Ovary (tissue), 10 donors: ENCODE measurements around the gene PPDPF. TPM values are rescaled to one million over a fixed set of nuclear protein-coding genes. Genes with fewer than 3 reads are reported as not detected.

Experiments used
- DNase-seq, 5 donors: peaks; one replicate each; pipeline ENCODE4 v3.0.0-alpha.2; 2019 to 2020
- H3K27ac ChIP-seq, 2 donors: fragments of 200-600 bp; one replicate each; pipeline versions ENCODE4 v1.5.1 to v1.8.0; 2019 to 2022
- H3K27me3 ChIP-seq: fragments of 200-600 bp; one replicate; pipeline ENCODE4 v1.8.0; 2022
- H3K36me3 ChIP-seq: fragments of 200-600 bp; sonication (generic); one replicate; pipeline ENCODE4 v1.5.1; 2019
- H3K4me1 ChIP-seq: one replicate; pipeline ENCODE4 v1.8.1; 2013; ENCODE audit warnings: mild to moderate bottlenecking, moderate library complexity; ENCODE audit not compliant: insufficient read depth
- H3K4me3 ChIP-seq: fragments of 200-600 bp; sonication (generic); one replicate; pipeline ENCODE4 v1.5.1; 2017
- H3K9me3 ChIP-seq, 2 donors: fragments of 200-600 bp in 1 of 2; sonication (generic) in 1 of 2; one replicate each; pipeline versions ENCODE4 v1.5.1 to v1.8.1; 2013 to 2019; ENCODE audit warnings: mild to moderate bottlenecking in 1 of 2, moderate library complexity in 1 of 2
- EP300 ChIP-seq: sonication (generic); formaldehyde crosslinking; IDR thresholded peaks from one replicate; pipeline ENCODE4 v1.6.1; 2017; ENCODE audit warnings: antibody characterized with exemption
- POLR2A ChIP-seq: fragments of 450-650 bp; IDR thresholded peaks from one replicate; pipeline ENCODE4 v1.6.1; 2017; ENCODE audit warnings: antibody characterized with exemption, mild to moderate bottlenecking, moderate library complexity
- WGBS, 3 donors: extraction: QIAGEN DNeasy Blood & Tissue Kit in 1 of 3; methylation state at CpG; one replicate each; pipeline versions ENCODE4 v1.1.5 to v1.1.7; 2013 to 2017; 5-methylcytosine and 5-hydroxymethylcytosine counted together
- intact Hi-C, 4 donors: fragments of 100-400 bp; cut with DNase I; formaldehyde crosslinking; loops; one replicate each; pipeline versions ENCODE4 v1.11.0 to v1.15.1; 2022 to 2023
- long read RNA-seq, 3 donors: library from polyadenylated mRNA in 2 of 3; unstranded in 2 of 3; transcript quantifications; one replicate each; pipeline ENCODE4 v2.0.0 and lab custom pipeline, GENCODE V29; 2021 to 2026
- polyA plus RNA-seq, 2 donors: library from polyadenylated mRNA; stranded (reverse); fragments of 200-250 nt in 1 of 2; fragments of 350-450 nt in 1 of 2; fragmentation: Illumina TruSeq in 1 of 2; extraction: RNeasy Lipid Tissue Mini Kit (QIAGEN cat#74804) in 1 of 2; gene quantifications; one replicate each; pipeline ENCODE4 v1.2.3, GENCODE V29; 2013 to 2014
- total RNA-seq, 7 donors: library from RNA; depleted of rRNA in 2 of 7; stranded (reverse); fragments of >200 nt in 2 of 7; fragmentation: NEBNext Ultra II Directional in 3 of 7; extraction: Animal tissue kit (Norgen Biotek cat#: 25700) in 3 of 7; gene quantifications; one replicate each; pipeline versions ENCODE4 v1.1.0 to v1.2.4, GENCODE V29; 2016 to 2023
- TF ChIP-seq, protein P1 (sequence below), 3 donors: fragments of 450-650 bp in 2 of 3; fragments of 200-600 bp in 1 of 3; IDR thresholded peaks; one replicate each; pipeline versions ENCODE4 v1.5.1 to v1.8.0; 2016 to 2022; ENCODE audit warnings: antibody characterized with exemption in 3 of 3, mild to moderate bottlenecking in 1 of 3
- donor health status: DM: no; HTN: no; CAD: no; lungs with moderate emphysema.
- donor health status: DM: no; HTN: no; CAD: no.
- donor health status: Bipolar disorder and iron deficiency.
- donor health status: DM: yes; HTN: yes; CAD: no.
- donor health status: DM: no; HTN: no; CAD: no.
- donor health status: DM: yes; HTN: yes; CAD: no.

Gene PPDPF, protein sequence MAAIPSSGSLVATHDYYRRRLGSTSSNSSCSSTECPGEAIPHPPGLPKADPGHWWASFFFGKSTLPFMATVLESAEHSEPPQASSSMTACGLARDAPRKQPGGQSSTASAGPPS
- total RNA-seq (100 to 1,000 TPM in 6 of 7 donors, 10 to 100 TPM in 1; 53.8 to 315 (median 201) TPM), polyA plus RNA-seq (100 to 1,000 TPM in 1 of 2 donors, 1 to 10 TPM in 1; 4.9 to 232 TPM)
- long read RNA-seq, donor 1, partial matches to known transcripts, result 0 of 3 reads
- long read RNA-seq, donor 1, other reads (novel, unspliced or antisense), result 2 of 3 reads
- long read RNA-seq, donor 2, transcript PPDPF-204 (3 exons, 478 nt), result minor isoform, 5 of 199 reads
- long read RNA-seq, donor 2, transcript PPDPF-202 (4 exons, 868 nt), result major isoform, 165 of 199 reads
- long read RNA-seq, donor 2, partial matches to known transcripts, result 17 of 199 reads
- long read RNA-seq, donor 2, other reads (novel, unspliced or antisense), result 8 of 199 reads
- long read RNA-seq, donor 3, transcript PPDPF-202 (4 exons, 868 nt), result major isoform, 31 of 41 reads
- long read RNA-seq, donor 3, partial matches to known transcripts, result 7 of 41 reads
- long read RNA-seq, donor 3, other reads (novel, unspliced or antisense), result 1 of 41 reads

GRCh38 chr20:63520504-63520933 lies at the start of gene PPDPF:
PPDPF (plus strand) TSS chr20:63520765; CDS start chr20:63521309, 544 bp downstream.
- intact Hi-C loops, result no loop called here

DNA sequence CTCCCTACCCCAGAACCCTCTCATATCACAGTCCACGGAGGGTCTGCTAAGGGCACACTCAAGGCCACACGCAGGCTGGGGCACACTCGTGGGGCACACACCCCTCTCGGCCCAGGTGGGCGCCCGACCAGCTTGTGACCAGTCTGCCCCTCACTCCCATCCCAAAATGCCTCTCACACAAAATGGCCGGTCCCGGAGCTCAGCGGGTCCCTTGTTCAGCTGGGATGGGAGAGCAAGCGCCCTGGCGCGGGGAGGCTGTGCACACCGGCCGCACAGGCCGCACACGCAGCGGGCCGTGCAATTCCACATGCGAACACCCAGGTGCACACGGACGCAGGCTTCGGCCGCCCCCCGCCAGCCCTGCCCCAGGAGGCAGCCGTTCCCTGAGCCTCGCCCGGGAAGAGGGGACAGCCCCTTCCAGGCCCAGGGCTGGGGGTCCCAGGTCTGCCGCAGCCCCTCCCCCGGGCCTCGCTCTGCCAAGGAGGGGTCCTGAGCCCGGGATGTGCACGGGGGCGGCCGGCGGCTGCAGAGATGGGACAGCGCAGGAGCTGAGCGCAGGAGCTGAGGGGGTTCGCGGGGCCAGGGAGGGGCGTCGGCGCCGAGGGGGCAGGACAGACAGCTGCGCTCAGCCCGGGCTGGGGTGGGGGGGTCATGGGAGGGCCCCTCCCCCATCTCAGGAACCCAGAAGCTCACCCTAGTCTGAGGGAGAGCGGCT lies 49.4 kb upstream of the PPDPF start:
- peaks cover 2% of the 10 kb centered on the region for H3K27me3 ChIP-seq
- intact Hi-C loops, result no loop called here
- no peak for DNase-seq
- no peaks in the 10 kb centered on the region for H3K4me1 ChIP-seq
- no peak overlapping the region for H3K4me3 ChIP-seq
- H3K9me3 ChIP-seq, result no peaks in the 10 kb centered on the region
- H3K27ac ChIP-seq, result no peak overlapping the region
- WGBS, 3 donors, result 6 to 15% (median 7%) methylated on average over 39 to 46 of the region's 46 CpGs
- H3K36me3 ChIP-seq, result no peaks in the 10 kb centered on the region
- TF ChIP-seq POLR2A (no peak), EP300 (no peak)
- TF ChIP-seq, protein P1, sequence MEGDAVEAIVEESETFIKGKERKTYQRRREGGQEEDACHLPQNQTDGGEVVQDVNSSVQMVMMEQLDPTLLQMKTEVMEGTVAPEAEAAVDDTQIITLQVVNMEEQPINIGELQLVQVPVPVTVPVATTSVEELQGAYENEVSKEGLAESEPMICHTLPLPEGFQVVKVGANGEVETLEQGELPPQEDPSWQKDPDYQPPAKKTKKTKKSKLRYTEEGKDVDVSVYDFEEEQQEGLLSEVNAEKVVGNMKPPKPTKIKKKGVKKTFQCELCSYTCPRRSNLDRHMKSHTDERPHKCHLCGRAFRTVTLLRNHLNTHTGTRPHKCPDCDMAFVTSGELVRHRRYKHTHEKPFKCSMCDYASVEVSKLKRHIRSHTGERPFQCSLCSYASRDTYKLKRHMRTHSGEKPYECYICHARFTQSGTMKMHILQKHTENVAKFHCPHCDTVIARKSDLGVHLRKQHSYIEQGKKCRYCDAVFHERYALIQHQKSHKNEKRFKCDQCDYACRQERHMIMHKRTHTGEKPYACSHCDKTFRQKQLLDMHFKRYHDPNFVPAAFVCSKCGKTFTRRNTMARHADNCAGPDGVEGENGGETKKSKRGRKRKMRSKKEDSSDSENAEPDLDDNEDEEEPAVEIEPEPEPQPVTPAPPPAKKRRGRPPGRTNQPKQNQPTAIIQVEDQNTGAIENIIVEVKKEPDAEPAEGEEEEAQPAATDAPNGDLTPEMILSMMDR (IDR thresholded peaks at IDR 0.05), result no peak

More at GRCh38 chr20:63520504-63520933, at the start of gene PPDPF:
- Histone ChIP-seq H3K27ac (peak within 1 kb of the TSS; percentile 54 to 92), H3K36me3 (no peaks in the 10 kb centered on the region), H3K27me3 (no peaks in the 10 kb centered on the region), H3K4me3 (peak within 1 kb of the TSS; percentile 69), H3K9me3 (no peaks in the 10 kb centered on the region), H3K4me1 (peaks cover 10% of the 10 kb centered on the region)
- TF ChIP-seq POLR2A, result peak; percentile 93
- TF ChIP-seq, protein P1 (IDR thresholded peaks at IDR 0.05), result no peak
- 0 to 1% (median 0%) methylated on average over 32 to 64 of the region's 64 CpGs for WGBS, 3 donors
- peak; percentile 81 to 91 (median 89) for DNase-seq

- H3K9me3 ChIP-seq, result no peaks in the 10 kb centered on the region
- H3K4me3 ChIP-seq, result no peak overlapping the region
- DNase-seq, result no peak
- no peaks in the 10 kb centered on the region for H3K36me3 ChIP-seq
- WGBS, 3 donors, result 0 to 2% (median 0%) methylated on average over 4 to 27 of the region's 27 CpGs
- TF ChIP-seq POLR2A, result no peak
- TF ChIP-seq EP300, result no peak
- TF ChIP-seq, protein P1 (IDR thresholded peaks at IDR 0.05), result no peak
- H3K4me1 ChIP-seq, result no peaks in the 10 kb centered on the region
- intact Hi-C loops, result no loop called here
- H3K27me3 ChIP-seq, result peaks cover 2% of the 10 kb centered on the region
- H3K27ac ChIP-seq, result no peak overlapping the region
Observed at GRCh38 chr20:63471717-63471980, 48.9 kb upstream of the PPDPF start.

- H3K36me3 ChIP-seq, result no peaks in the 10 kb centered on the region
- TF ChIP-seq, protein P1 (IDR thresholded peaks at IDR 0.05), result no peak
- TF ChIP-seq EP300 (no peak), POLR2A (no peak)
- DNase-seq, result no peak
- H3K27ac ChIP-seq, result no peak within 1 kb of the TSS
- H3K9me3 ChIP-seq, result no peaks in the 10 kb centered on the region
- H3K4me1 ChIP-seq, result no peaks in the 10 kb centered on the region
- peaks cover 2% of the 10 kb centered on the region for H3K27me3 ChIP-seq
- intact Hi-C loops, result no loop called here
- WGBS, 3 donors, result 1 to 2% (median 1%) methylated on average over 35 to 110 of the region's 111 CpGs
- no peak within 1 kb of the TSS for H3K4me3 ChIP-seq
Observed at GRCh38 chr20:63471981-63472831, 48.4 kb upstream of the PPDPF start, which contains the start of gene KCNQ2. KCNQ2 (minus strand) TSS chr20:63472655; CDS start chr20:63472463, 192 bp downstream.
